Erythroblast (primary cell): ENCODE results near the gene CATSPER4.

ENCODE experiments used
- GATA1 ChIP-seq: IDR thresholded peaks from 2 replicates; pipeline ENCODE4 v1.6.1; 2011; ENCODE audit warnings: low read depth, mild to moderate bottlenecking, control low read depth, low read length, moderate library complexity
- POLR2A ChIP-seq: IDR thresholded peaks from 2 replicates; pipeline ENCODE4 v1.6.1; 2011; ENCODE audit warnings: mild to moderate bottlenecking, low read length

- no peak for TF ChIP-seq POLR2A
- no peak for TF ChIP-seq GATA1
Measured at GRCh38 chr1:26181586-26182382, 8.6 kb upstream of the CATSPER4 start.
